NCI-H146 (cell line): ENCODE data around the gene SIK3.
A peak's percentile ranks its signal among the peaks of the same experiment; 100 is the strongest.
"Not testable (repeated sequence)": the region's sequence is repeated elsewhere in the genome, so short reads cannot be mapped to it uniquely, and the experiment has no call there.

Experiments used
- DNase-seq: peaks from one replicate; lab custom pipeline; 2025; lab: John Stamatoyannopoulos, UW

The SIK3 gene

GRCh38 chr11:116823031-116823843 is 275.0 kb downstream of the SIK3 start, which contains the start of gene APOA4:
TSS of gene APOA4 (minus strand) at chr11:116823304. CDS start at chr11:116823191, 113 bp downstream.
- DNase-seq, result no peak

- no peak for DNase-seq
Measured at GRCh38 chr11:116822575-116822974, 275.7 kb downstream of the SIK3 start.

- no peak for DNase-seq
Measured at GRCh38 chr11:116821050-116821918, 276.9 kb downstream of the SIK3 start.

GRCh38 chr11:116819049-116819448 is 279.2 kb downstream of the SIK3 start:
- DNase-seq, result no peak

GRCh38 chr11:116814502-116814901 is 283.7 kb downstream of the SIK3 start:
- DNase-seq, result no peak

- DNase-seq, result no peak
Measured at GRCh38 chr11:116813781-116814471, 284.3 kb downstream of the SIK3 start.

- DNase-seq, result no peak
Measured at GRCh38 chr11:116813170-116813569, 285.1 kb downstream of the SIK3 start.

- no peak for DNase-seq
Measured at GRCh38 chr11:116812109-116812508, 286.1 kb downstream of the SIK3 start.

- DNase-seq, result no peak
Measured at GRCh38 chr11:116811194-116811593, 287.0 kb downstream of the SIK3 start.

- DNase-seq, result peak; percentile 28
Measured at GRCh38 chr11:116808262-116809175, 289.7 kb downstream of the SIK3 start.

GRCh38 chr11:116807601-116808261 is 290.5 kb downstream of the SIK3 start:
- no peak for DNase-seq

GRCh38 chr11:116804001-116804400 is 294.2 kb downstream of the SIK3 start:
- no peak for DNase-seq

GRCh38 chr11:116801662-116802061 is 296.6 kb downstream of the SIK3 start:
- DNase-seq, result not testable (repeated sequence)

- DNase-seq, result no peak
Measured at GRCh38 chr11:116800610-116801009, 297.6 kb downstream of the SIK3 start.

- no peak for DNase-seq
Measured at GRCh38 chr11:116798368-116798767, 299.9 kb downstream of the SIK3 start.

- DNase-seq, result no peak
Measured at GRCh38 chr11:116797816-116798215, 300.4 kb downstream of the SIK3 start.

- DNase-seq, result no peak
Measured at GRCh38 chr11:116796548-116796947, 301.7 kb downstream of the SIK3 start.

- no peak for DNase-seq
Measured at GRCh38 chr11:116794851-116795250, 303.4 kb downstream of the SIK3 start.

- DNase-seq, result no peak
Measured at GRCh38 chr11:116793772-116794097, 304.5 kb downstream of the SIK3 start.
